ENCODE data around the gene SUSD3.
A peak's percentile ranks its signal among the peaks of the same experiment; 100 is the strongest.

The SUSD3 gene

DNA sequence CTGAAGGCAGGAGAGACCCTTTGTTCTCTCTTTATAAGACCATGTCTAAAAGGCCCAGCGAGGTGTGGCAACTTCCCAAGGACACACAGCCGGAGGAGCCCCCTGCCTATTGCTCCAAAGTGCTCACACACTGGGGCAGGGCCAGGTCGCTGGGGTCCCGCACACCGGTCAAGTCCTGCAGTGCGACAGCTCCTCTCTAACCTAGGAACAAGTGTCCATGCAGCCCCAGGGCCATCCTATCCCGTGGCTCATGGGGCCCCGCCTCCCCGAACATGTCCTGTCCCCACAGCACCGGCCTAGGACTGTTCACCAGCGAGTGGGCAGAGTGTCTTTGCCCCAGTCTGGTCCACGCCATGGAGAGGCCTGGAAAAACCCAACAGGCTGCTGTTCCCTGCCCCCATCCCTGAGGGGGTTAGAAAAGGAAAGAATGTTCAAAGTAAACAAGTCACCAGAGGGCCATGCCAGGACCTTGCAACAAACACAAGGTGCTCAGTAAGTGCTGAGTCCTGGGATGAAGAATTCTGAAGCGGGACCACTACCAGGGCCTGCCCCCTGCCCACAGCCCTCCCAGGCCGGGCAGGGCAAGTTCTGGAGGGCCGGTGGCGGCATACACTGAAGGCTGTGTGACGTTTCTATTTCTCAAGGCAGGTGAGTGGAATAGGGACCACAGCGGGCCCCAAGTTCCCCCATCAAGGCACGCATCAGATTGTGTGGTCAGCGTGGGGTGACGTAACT lies 74.6 kb downstream of the SUSD3 start:
- Mint-ChIP-seq H3K9me3 (no peaks in the 10 kb centered on the region), H3K36me3 (peaks cover 22 to 44% of the 10 kb centered on the region in 2 donors), H3K27ac (peak overlapping the region; percentile 98), H3K4me3 (peak overlapping the region; percentile 94 to 96), H3K4me1 (peaks cover 56 to 91% of the 10 kb centered on the region in 2 donors), H3K27me3 (no peaks in the 10 kb centered on the region)
- peak; percentile 54 to 61 for ATAC-seq (replicated peaks)
- DNase-seq = peak; percentile 78

DNA sequence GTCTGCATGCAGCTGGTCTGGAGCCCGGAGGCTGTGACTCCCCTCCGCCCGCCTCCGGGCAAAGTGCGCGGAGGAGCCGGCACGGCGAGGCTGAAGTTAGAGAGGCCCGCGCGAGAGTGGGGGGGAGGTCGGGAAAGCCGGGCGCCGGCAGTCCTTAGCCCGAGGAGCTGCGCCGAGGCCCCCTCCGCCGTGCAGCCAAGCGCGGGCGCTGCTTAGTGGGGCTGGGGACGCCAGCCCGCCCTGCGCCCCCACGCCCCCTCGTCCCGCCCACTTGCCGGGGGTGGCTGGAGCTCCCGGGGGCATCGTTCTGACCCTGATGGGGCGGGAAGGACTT lies 75.1 kb downstream of the SUSD3 start:
- ATAC-seq (replicated peaks) (no peak), DNase-seq (no peak)
- Mint-ChIP-seq H3K36me3 (peaks cover 20 to 44% of the 10 kb centered on the region in 2 donors), H3K27me3 (no peaks in the 10 kb centered on the region), H3K4me1 (peaks cover 57 to 91% of the 10 kb centered on the region in 2 donors), H3K9me3 (peaks cover 0 to 4% of the 10 kb centered on the region in 2 donors), H3K27ac (peak overlapping the region; percentile 98), H3K4me3 (peak overlapping the region; percentile 94 to 96)

DNA sequence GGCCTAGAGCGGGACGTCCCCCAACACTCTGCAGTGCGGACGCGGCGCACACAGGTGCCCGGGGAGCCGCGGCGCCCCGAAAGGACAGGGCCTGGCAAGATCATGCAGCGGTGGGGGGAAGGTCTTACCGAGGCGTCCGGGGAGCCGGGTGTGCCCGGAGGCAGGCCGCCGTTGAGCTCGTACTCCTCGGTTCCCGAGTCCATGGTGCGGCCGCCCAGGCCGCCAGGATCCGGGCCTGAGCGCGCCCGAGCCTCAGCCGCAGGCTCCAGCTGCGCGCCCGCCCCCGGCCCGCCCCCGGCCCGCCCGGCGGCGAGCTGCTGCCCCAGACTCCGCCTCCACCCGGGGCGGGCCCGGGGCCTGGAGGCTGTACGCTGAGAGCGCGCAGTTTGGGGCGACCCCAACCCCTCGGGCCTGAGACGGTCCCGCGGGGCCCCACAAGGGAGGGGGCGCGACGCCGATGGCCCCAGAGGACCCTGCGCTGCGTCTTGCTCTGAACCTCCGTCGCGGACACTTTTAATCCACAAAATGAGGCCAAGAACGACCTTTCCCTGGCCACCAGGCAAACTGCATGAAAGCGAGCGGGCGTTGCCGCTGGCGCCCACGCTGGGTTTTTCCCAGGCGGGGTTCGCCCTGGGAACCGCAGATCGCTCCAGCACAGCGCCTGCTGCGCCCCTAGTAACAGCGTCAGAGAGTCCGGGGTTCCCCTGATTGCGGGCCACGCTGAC lies 75.7 kb downstream of the SUSD3 start, which contains the start of gene NINJ1:
Gene NINJ1, minus strand, starts transcription at position 237 of the 725 bp plus-strand sequence. Its CDS starts 34 bp downstream, at position 203.
- Mint-ChIP-seq H3K4me3 (peak within 1 kb of the TSS; percentile 94 to 96), H3K27ac (peak within 1 kb of the TSS; percentile 99), H3K9me3 (peaks cover 0 to 4% of the 10 kb centered on the region in 2 donors), H3K27me3 (peaks cover 0 to under 1% of the 10 kb centered on the region in 2 donors), H3K36me3 (peaks cover 18 to 43% of the 10 kb centered on the region in 2 donors), H3K4me1 (peaks cover 54 to 87% of the 10 kb centered on the region in 2 donors)
- ATAC-seq (replicated peaks) (peak; percentile 70 to 79), DNase-seq (peak; percentile 89)

Data from stimulated activated naive B cell treated with anti-CD40 and anti-IgM and Interleukin-4, amounts not matched to agents 10 μg/mL and 1 μg/mL and 100 μg/mL, for 72 hours (primary cell).